ENCODE data around the gene PTPN3. TPM values are rescaled to one million over a fixed set of nuclear protein-coding genes. Genes with fewer than 3 reads are reported as not detected.

The PTPN3 gene
- total RNA-seq, 1 donor from 2014 or later, result 2.4 TPM

GRCh38 chr9:109481856-109482255 lies 16.3 kb downstream of the PTPN3 start:
- Histone ChIP-seq H3K27ac (no peak overlapping the region), H3K9ac (no peak overlapping the region), H3K9me3 (ENCODE audit: low read depth) (no peaks in the 10 kb centered on the region), H3K4me1 (peaks cover 10% of the 10 kb centered on the region), H3K4me3 (no peak overlapping the region), H3K27me3 (no peaks in the 10 kb centered on the region), H2AFZ (replicated peaks) (no peak overlapping the region), H4K20me1 (ENCODE audit: low read depth) (no peaks in the 10 kb centered on the region), H3K36me3 (no peaks in the 10 kb centered on the region), H3K4me2 (no peak overlapping the region), H3K79me2 (ENCODE audit: low read depth) (no peaks in the 10 kb centered on the region), H3F3A (ENCODE audit: low read depth) (no peaks in the 10 kb centered on the region)
- Mint-ChIP-seq H3K4me3 (no peak overlapping the region), H3K4me1 (peaks cover 26% of the 10 kb centered on the region), H3K27me3 (ENCODE audit: insufficient read depth, low read depth) (peaks cover 4% of the 10 kb centered on the region), H3K27ac (no peak overlapping the region), H3K9me3 (no peaks in the 10 kb centered on the region), H3K36me3 (no peaks in the 10 kb centered on the region)
- DNase-seq (ENCODE audit: low spot score), result no peak
- TF ChIP-seq EZH2phosphoT487 (IDR thresholded peaks at IDR 0.05), result no peak
- TF ChIP-seq EZH2 (IDR thresholded peaks at IDR 0.05), result no peak
- no peak for TF ChIP-seq CTCF (IDR thresholded peaks at IDR 0.05)

GRCh38 chr9:109479822-109480221 lies 18.3 kb downstream of the PTPN3 start:
- no peak for DNase-seq (ENCODE audit: low spot score)
- peaks cover 4% of the 10 kb centered on the region for H3K27me3 Mint-ChIP-seq (ENCODE audit: insufficient read depth, low read depth)
- H3K27ac Mint-ChIP-seq, result no peak overlapping the region
- Histone ChIP-seq H3K4me3 (no peak overlapping the region), H3F3A (ENCODE audit: low read depth) (no peaks in the 10 kb centered on the region), H3K9ac (no peak overlapping the region), H2AFZ (replicated peaks) (no peak overlapping the region), H3K4me2 (no peak overlapping the region), H3K36me3 (no peaks in the 10 kb centered on the region), H3K9me3 (ENCODE audit: low read depth) (no peaks in the 10 kb centered on the region), H3K4me1 (peaks cover 10% of the 10 kb centered on the region), H3K27me3 (no peaks in the 10 kb centered on the region), H4K20me1 (ENCODE audit: low read depth) (no peaks in the 10 kb centered on the region), H3K27ac (no peak overlapping the region), H3K79me2 (ENCODE audit: low read depth) (no peaks in the 10 kb centered on the region)
- TF ChIP-seq EZH2 (IDR thresholded peaks at IDR 0.05) (no peak), CTCF (IDR thresholded peaks at IDR 0.05) (no peak), EZH2phosphoT487 (IDR thresholded peaks at IDR 0.05) (no peak)
- H3K9me3 Mint-ChIP-seq, result no peaks in the 10 kb centered on the region
- H3K36me3 Mint-ChIP-seq, result no peaks in the 10 kb centered on the region
- peaks cover 27% of the 10 kb centered on the region for H3K4me1 Mint-ChIP-seq
- no peak overlapping the region for H3K4me3 Mint-ChIP-seq

GRCh38 chr9:109478665-109479380 lies 19.3 kb downstream of the PTPN3 start:
- Mint-ChIP-seq H3K4me3 (no peak overlapping the region), H3K36me3 (no peaks in the 10 kb centered on the region), H3K27me3 (ENCODE audit: insufficient read depth, low read depth) (peaks cover 2% of the 10 kb centered on the region), H3K4me1 (peaks cover 29% of the 10 kb centered on the region), H3K9me3 (no peaks in the 10 kb centered on the region), H3K27ac (no peak overlapping the region)
- Histone ChIP-seq H3K9ac (no peak overlapping the region), H3K36me3 (no peaks in the 10 kb centered on the region), H3K4me3 (no peak overlapping the region), H2AFZ (replicated peaks) (no peak overlapping the region), H3K4me1 (peaks cover 10% of the 10 kb centered on the region), H3K4me2 (no peak overlapping the region), H3K27me3 (no peaks in the 10 kb centered on the region), H3K9me3 (ENCODE audit: low read depth) (no peaks in the 10 kb centered on the region), H3K27ac (no peak overlapping the region), H4K20me1 (ENCODE audit: low read depth) (no peaks in the 10 kb centered on the region), H3F3A (ENCODE audit: low read depth) (no peaks in the 10 kb centered on the region), H3K79me2 (ENCODE audit: low read depth) (no peaks in the 10 kb centered on the region)
- no peak for TF ChIP-seq EZH2phosphoT487 (IDR thresholded peaks at IDR 0.05)
- TF ChIP-seq EZH2 (IDR thresholded peaks at IDR 0.05), result no peak
- no peak for TF ChIP-seq CTCF (IDR thresholded peaks at IDR 0.05)
- DNase-seq (ENCODE audit: low spot score), result no peak
